ENCODE measurements around the gene NFS1.
"Not testable (repeated sequence)": the region's sequence is repeated elsewhere in the genome, so short reads cannot be mapped to it uniquely, and the experiment has no call there.

The NFS1 gene

GRCh38 chr20:35710039-35710438 is 10.9 kb upstream of the NFS1 start:
- no peak for DNase-seq (ENCODE audit: low read depth, low spot score)

- no peak for DNase-seq (ENCODE audit: low read depth, low spot score)
Measured at GRCh38 chr20:35709259-35709658, 10.1 kb upstream of the NFS1 start.

DNA sequence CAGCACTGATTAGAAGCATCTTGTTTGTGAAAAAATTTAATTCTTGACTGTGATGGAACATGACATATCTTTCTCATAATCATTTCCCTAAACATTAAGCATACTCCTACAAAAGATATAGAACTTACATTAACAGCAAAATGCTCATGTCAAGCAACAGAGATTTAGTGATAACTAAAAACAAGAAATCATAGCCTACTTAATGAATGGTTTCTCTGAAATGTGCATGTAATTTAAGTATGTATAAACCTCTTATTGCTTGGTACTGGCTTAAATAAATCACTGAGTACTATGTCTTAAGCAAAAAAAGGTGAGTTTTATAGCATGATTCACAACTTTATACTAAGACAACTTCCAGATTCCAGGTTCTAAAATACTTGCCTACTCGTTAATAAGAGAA is 9.3 kb upstream of the NFS1 start:
- DNase-seq (ENCODE audit: low read depth, low spot score) = no peak

GRCh38 chr20:35706591-35707529 is 7.7 kb upstream of the NFS1 start:
- not testable (repeated sequence) for DNase-seq (ENCODE audit: low read depth, low spot score)

GRCh38 chr20:35705894-35706293 is 6.7 kb upstream of the NFS1 start:
- not testable (repeated sequence) for DNase-seq (ENCODE audit: low read depth, low spot score)

- no peak for DNase-seq (ENCODE audit: low read depth, low spot score)
Measured at GRCh38 chr20:35704514-35705261, 5.5 kb upstream of the NFS1 start.

DNA sequence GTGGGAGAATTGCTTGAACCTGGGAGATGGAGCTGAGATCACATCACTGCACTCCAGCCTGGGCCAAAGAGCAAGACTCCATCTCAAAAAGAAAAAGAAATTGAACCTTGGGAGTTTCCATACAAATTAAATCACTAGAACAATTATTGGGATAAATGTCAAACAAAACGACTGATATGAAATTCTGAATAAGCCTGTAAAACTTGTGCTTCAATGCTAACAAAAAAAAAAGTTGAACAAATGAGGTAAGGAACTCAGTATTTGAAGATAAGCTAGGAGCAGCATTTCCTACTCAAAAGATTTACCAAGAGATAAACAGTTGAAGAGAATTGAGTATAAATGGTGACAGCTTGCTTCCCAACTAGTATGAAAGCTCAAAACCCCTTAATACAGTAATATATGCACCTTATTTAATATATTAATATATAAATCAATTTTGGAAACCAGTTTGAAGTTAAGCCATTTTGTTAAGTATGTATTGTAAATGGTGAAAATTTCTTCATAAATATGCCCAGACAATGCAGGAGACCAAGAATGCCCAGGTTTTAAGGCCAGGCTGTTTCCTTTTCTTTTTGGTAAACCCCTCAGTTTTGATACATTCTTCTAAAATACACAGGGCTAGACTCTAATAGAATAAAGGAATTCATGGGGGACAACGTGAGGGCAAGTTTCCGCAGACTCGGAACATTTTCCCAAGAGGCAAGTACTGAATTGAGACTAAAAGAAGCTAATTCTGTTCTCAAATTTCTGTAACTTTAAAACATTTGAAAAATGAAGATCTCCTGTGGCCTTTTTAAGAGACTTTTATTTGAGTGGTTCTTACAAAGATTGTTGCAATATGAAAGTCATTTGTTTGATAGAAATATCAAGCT is 3.9 kb upstream of the NFS1 start:
- DNase-seq (ENCODE audit: low read depth, low spot score) = no peak

GRCh38 chr20:35702051-35702823 is 3.1 kb upstream of the NFS1 start:
- DNase-seq (ENCODE audit: low read depth, low spot score) = no peak

- no peak for DNase-seq (ENCODE audit: low read depth, low spot score)
Measured at GRCh38 chr20:35700625-35701148, 1.5 kb upstream of the NFS1 start.

GRCh38 chr20:35699957-35700624 is 939 bp upstream of the NFS1 start:
- no peak for DNase-seq (ENCODE audit: low read depth, low spot score)

- DNase-seq (ENCODE audit: low read depth, low spot score) = no peak
Measured at GRCh38 chr20:35698298-35699126, 640 bp downstream of the NFS1 start.

GRCh38 chr20:35697696-35698297 is 1.4 kb downstream of the NFS1 start:
- no peak for DNase-seq (ENCODE audit: low read depth, low spot score)

GRCh38 chr20:35695978-35696377 is 3.2 kb downstream of the NFS1 start:
- no peak for DNase-seq (ENCODE audit: low read depth, low spot score)

- DNase-seq (ENCODE audit: low read depth, low spot score) = no peak
Measured at GRCh38 chr20:35695245-35695749, 3.9 kb downstream of the NFS1 start.

GRCh38 chr20:35690265-35690664 is 8.9 kb downstream of the NFS1 start:
- no peak for DNase-seq (ENCODE audit: low read depth, low spot score)

DNA sequence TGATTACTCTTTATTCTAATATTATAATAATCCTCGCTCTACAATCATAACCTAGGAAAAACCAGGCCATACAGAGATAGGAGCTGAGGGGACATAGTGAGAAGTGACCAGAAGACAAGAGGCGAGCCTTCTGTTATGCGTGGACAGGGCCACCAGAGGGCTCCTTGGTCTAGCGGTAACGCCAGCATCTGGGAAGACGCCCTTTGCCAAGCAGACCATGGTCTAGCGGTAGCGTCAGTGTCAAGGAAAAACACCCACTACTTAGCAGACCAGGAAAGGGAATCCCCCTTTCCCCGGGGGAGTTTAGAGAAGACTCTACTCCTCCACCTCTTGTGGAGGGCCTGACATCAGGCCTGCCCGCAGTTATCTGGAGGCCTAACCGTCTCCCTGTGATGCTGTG is 12.3 kb downstream of the NFS1 start:
- not testable (repeated sequence) for DNase-seq (ENCODE audit: low read depth, low spot score)

- not testable (repeated sequence) for DNase-seq (ENCODE audit: low read depth, low spot score)
Measured at GRCh38 chr20:35685368-35685767, 13.8 kb downstream of the NFS1 start.

DNA sequence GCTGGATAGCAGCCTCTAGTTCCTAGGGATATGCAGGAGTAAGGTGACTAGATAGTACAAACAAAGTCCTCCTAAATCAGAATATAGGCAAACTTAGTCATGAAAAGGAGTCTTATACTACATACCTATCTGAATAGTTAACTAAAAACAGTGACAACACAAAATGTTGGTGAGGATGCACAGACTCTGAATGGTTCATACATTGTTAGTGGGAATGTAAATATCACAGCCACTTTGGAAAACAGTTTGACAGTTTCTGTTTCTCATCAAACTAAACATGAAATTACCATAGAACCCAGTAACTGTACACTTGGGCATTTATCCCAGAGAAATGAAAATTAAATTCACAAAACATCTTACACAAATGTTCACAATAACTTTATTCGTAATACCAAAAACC is 17.2 kb downstream of the NFS1 start:
- DNase-seq (ENCODE audit: low read depth, low spot score) = no peak

Measured in iPS DF 19.7 (cell line).